Thyroid gland (tissue), 4 donors: ENCODE measurements around the gene PLA2G6. TPM values are rescaled to one million over a fixed set of nuclear protein-coding genes. Genes with fewer than 3 reads are reported as not detected.

Source experiments
- DNase-seq, 2 donors: peaks; one replicate each; pipeline ENCODE4 v3.0.0-alpha.2; 2019
- H3K27ac ChIP-seq, 3 donors: fragments of 200-600 bp; sonication (generic); 1 replicate in 2 of 3; 2 replicates in 1 of 3; pipeline ENCODE4 v1.5.1; 2016 to 2019; ENCODE audit warnings: mild to moderate bottlenecking in 1 of 3, moderate library complexity in 1 of 3
- H3K27me3 ChIP-seq: fragments of 200-600 bp; sonication (generic); one replicate; pipeline ENCODE4 v1.5.1; 2019
- H3K36me3 ChIP-seq, 2 donors: fragments of 200-600 bp; sonication (generic); one replicate each; pipeline ENCODE4 v1.5.1; 2016 to 2019
- H3K4me1 ChIP-seq, 2 donors: fragments of 200-600 bp; sonication (generic); one replicate each; pipeline ENCODE4 v1.5.1; 2017 to 2019
- H3K4me3 ChIP-seq, 3 donors: fragments of 200-600 bp; sonication (generic); replicated peaks in 1 of 3; 1 replicate in 2 of 3; 2 replicates in 1 of 3; pipeline ENCODE4 v1.5.1; 2016; ENCODE audit warnings: mild to moderate bottlenecking in 1 of 3
- H3K9me3 ChIP-seq: fragments of 200-600 bp; sonication (generic); one replicate; pipeline ENCODE4 v1.5.1; 2017
- CTCF ChIP-seq, 6 experiments: fragments of 200-600 bp in 3 of 6; fragments of 450-650 bp in 3 of 6; sonication (generic) in 3 of 6; IDR thresholded peaks; one replicate each; pipeline ENCODE4 v1.5.1; 2016 to 2019; ENCODE audit warnings: antibody characterized with exemption in 6 of 6, mild to moderate bottlenecking in 2 of 6, inconsistent platforms in 1 of 6, moderate library complexity in 1 of 6
- POLR2A ChIP-seq, 2 donors: fragments of 450-650 bp; IDR thresholded peaks; one replicate each; pipeline ENCODE4 v1.6.1; 2017; ENCODE audit warnings: antibody characterized with exemption in 2 of 2, mild to moderate bottlenecking in 2 of 2, moderate library complexity in 1 of 2
- WGBS, 2 donors: methylation state at CpG; one replicate each; pipeline ENCODE4 v1.1.5; 2017; 5-methylcytosine and 5-hydroxymethylcytosine counted together
- intact Hi-C: fragments of 100-400 bp; cut with DNase I; formaldehyde crosslinking; loops from one replicate; pipeline ENCODE4 v1.15.1; 2023
- total RNA-seq, 4 donors: library from RNA; depleted of rRNA; stranded (reverse); fragments of >200 nt; gene quantifications; one replicate each; pipeline ENCODE4 v1.2.3, GENCODE V29; 2016

PLA2G6 gene
- total RNA-seq, 4 donors from 2014 or later = 106 to 122 (median 112) TPM

GRCh38 chr22:38170469-38170868 is 11.2 kb downstream of the PLA2G6 start:
- H3K4me1 ChIP-seq = peaks cover 22 to 39% of the 10 kb centered on the region in 2 donors
- H3K27me3 ChIP-seq = no peaks in the 10 kb centered on the region
- intact Hi-C loops = no loop called here
- no peak overlapping the region for H3K4me3 ChIP-seq
- whole genome bisulfite sequencing, 2 donors = 97 to 100% methylated on average over 5 of the region's 5 CpGs
- no peaks in the 10 kb centered on the region for H3K36me3 ChIP-seq
- H3K9me3 ChIP-seq = no peaks in the 10 kb centered on the region
- TF ChIP-seq CTCF (IDR thresholded peaks at IDR 0.05) (no peak), POLR2A (IDR thresholded peaks at IDR 0.05) (no peak)
- H3K27ac ChIP-seq = no peak overlapping the region
- no peak for DNase-seq

GRCh38 chr22:38169116-38169515 is 12.5 kb downstream of the PLA2G6 start:
- Histone ChIP-seq H3K4me3 (no peak overlapping the region), H3K27me3 (no peaks in the 10 kb centered on the region), H3K27ac (peak overlapping the region in 2 of 3 donors; percentile 66 to 67), H3K4me1 (peaks cover 33 to 46% of the 10 kb centered on the region in 2 donors), H3K36me3 (no peaks in the 10 kb centered on the region), H3K9me3 (no peaks in the 10 kb centered on the region)
- DNase-seq = no peak
- intact Hi-C loops = no loop called here
- 93 to 96% methylated on average over 16 to 17 of the region's 17 CpGs for WGBS, 2 donors
- TF ChIP-seq CTCF (IDR thresholded peaks at IDR 0.05) (no peak), POLR2A (IDR thresholded peaks at IDR 0.05) (no peak)

- TF ChIP-seq POLR2A (IDR thresholded peaks at IDR 0.05) = no peak
- TF ChIP-seq CTCF (IDR thresholded peaks at IDR 0.05) = peak in 1 of 6 experiments; percentile 1
- Histone ChIP-seq H3K27ac (peak overlapping the region; percentile 57 to 67 (median 66)), H3K4me1 (peaks cover 33 to 38% of the 10 kb centered on the region in 2 donors), H3K36me3 (no peaks in the 10 kb centered on the region), H3K27me3 (no peaks in the 10 kb centered on the region), H3K4me3 (no peak overlapping the region), H3K9me3 (no peaks in the 10 kb centered on the region)
- peak; percentile 94 to 95 for DNase-seq
- 37 to 40% methylated on average over 7 of the region's 7 CpGs for WGBS, 2 donors
- intact Hi-C loops = no loop called here
Measured at GRCh38 chr22:38167988-38168407, 13.6 kb downstream of the PLA2G6 start.

- peak overlapping the region in 1 of 3 donors; percentile 43 for H3K27ac ChIP-seq
- no peak for DNase-seq
- H3K4me1 ChIP-seq = peaks cover 27 to 32% of the 10 kb centered on the region in 2 donors
- H3K4me3 ChIP-seq = no peak overlapping the region
- TF ChIP-seq CTCF (IDR thresholded peaks at IDR 0.05) (no peak), POLR2A (IDR thresholded peaks at IDR 0.05) (no peak)
- WGBS, 2 donors = 87 to 92% methylated on average over 13 of the region's 13 CpGs
- intact Hi-C loops = no loop called here
- H3K36me3 ChIP-seq = no peaks in the 10 kb centered on the region
- no peaks in the 10 kb centered on the region for H3K27me3 ChIP-seq
- no peaks in the 10 kb centered on the region for H3K9me3 ChIP-seq
Measured at GRCh38 chr22:38165922-38166593, 15.6 kb downstream of the PLA2G6 start.

GRCh38 chr22:38164551-38164918 is 17.1 kb downstream of the PLA2G6 start:
- peak; percentile 57 to 62 for DNase-seq
- TF ChIP-seq POLR2A (IDR thresholded peaks at IDR 0.05) (no peak), CTCF (IDR thresholded peaks at IDR 0.05) (no peak)
- H3K36me3 ChIP-seq = no peaks in the 10 kb centered on the region
- peaks cover 27 to 32% of the 10 kb centered on the region in 2 donors for H3K4me1 ChIP-seq
- H3K27me3 ChIP-seq = no peaks in the 10 kb centered on the region
- intact Hi-C loops = no loop called here
- H3K4me3 ChIP-seq = no peak overlapping the region
- no peaks in the 10 kb centered on the region for H3K9me3 ChIP-seq
- H3K27ac ChIP-seq = peak overlapping the region; percentile 11 to 43 (median 21)
- 51 to 64% methylated on average over 5 to 7 of the region's 7 CpGs for WGBS, 2 donors
